Astrocyte (in vitro differentiated cells and primary cell): ENCODE results near the gene IMMP2L. TPM values are rescaled to one million over a fixed set of nuclear protein-coding genes. Genes with fewer than 3 reads are reported as not detected.

Experiments
- DNase-seq: peaks from one replicate; pipeline ENCODE4 v3.0.0-alpha.2; 2010; ENCODE audit warnings: low read depth
- FAIRE-seq: peaks from 2 replicates; lab custom pipeline; 2011; peaks lifted over from hg19 to GRCh38; lab: Jason Lieb, UNC
- H2AFZ ChIP-seq: 2 replicates; pipeline ENCODE4 v1.6.0; 2012; ENCODE audit warnings: low read depth, low read length, inconsistent platforms
- H3K27ac ChIP-seq: 2 replicates; pipeline ENCODE4 v1.5.1; 2011; ENCODE audit warnings: low read depth, low read length, inconsistent platforms
- H3K27me3 ChIP-seq: 2 replicates; pipeline ENCODE4 v1.6.0; 2011; ENCODE audit warnings: low read length, inconsistent platforms; ENCODE audit not compliant: insufficient read depth
- H3K36me3 ChIP-seq: 2 replicates; pipeline ENCODE4 v1.5.1; 2011; ENCODE audit warnings: low read length, inconsistent platforms; ENCODE audit not compliant: insufficient read depth
- H3K4me1 ChIP-seq: 2 replicates; pipeline ENCODE4 v1.5.1; 2011; ENCODE audit warnings: low read length, inconsistent platforms; ENCODE audit not compliant: insufficient read depth
- H3K4me2 ChIP-seq: 2 replicates; pipeline ENCODE4 v1.6.0; 2012; ENCODE audit warnings: low read length, inconsistent platforms
- H3K4me3 ChIP-seq: 2 replicates; pipeline ENCODE4 v1.5.1; 2011; ENCODE audit warnings: low read depth, mild to moderate bottlenecking, low read length, inconsistent platforms; ENCODE audit not compliant: insufficient read depth
- H3K79me2 ChIP-seq: 2 replicates; pipeline ENCODE4 v1.6.0; 2012; ENCODE audit warnings: mild to moderate bottlenecking, low read length, inconsistent platforms; ENCODE audit not compliant: insufficient read depth
- H3K9ac ChIP-seq: 2 replicates; pipeline ENCODE4 v1.6.0; 2012; ENCODE audit warnings: mild to moderate bottlenecking, low read length, inconsistent platforms
- H3K9me3 ChIP-seq: 2 replicates; pipeline ENCODE4 v1.5.1; 2012; ENCODE audit warnings: low read depth, mild to moderate bottlenecking, low read length, inconsistent platforms; ENCODE audit not compliant: insufficient read depth
- H4K20me1 ChIP-seq: 2 replicates; pipeline ENCODE4 v1.6.0; 2012; ENCODE audit warnings: low read length, inconsistent platforms; ENCODE audit not compliant: insufficient read depth
- H3K27ac Mint-ChIP-seq: one replicate; pipeline ENCODE4 v1.8.0; 2021; ENCODE audit warnings: mild to moderate bottlenecking, mixed read lengths; ENCODE audit not compliant: unreplicated experiment
- H3K27me3 Mint-ChIP-seq: one replicate; pipeline ENCODE4 v1.8.0; 2021; ENCODE audit warnings: low read depth, mixed read lengths; ENCODE audit not compliant: unreplicated experiment
- H3K36me3 Mint-ChIP-seq: one replicate; pipeline ENCODE4 v1.8.0; 2021; ENCODE audit warnings: low read depth, mixed read lengths; ENCODE audit not compliant: unreplicated experiment
- H3K4me1 Mint-ChIP-seq: one replicate; pipeline ENCODE4 v1.8.0; 2021; ENCODE audit warnings: low read depth, mixed read lengths; ENCODE audit not compliant: unreplicated experiment
- H3K4me3 Mint-ChIP-seq: one replicate; pipeline ENCODE4 v1.8.0; 2021; ENCODE audit warnings: mild to moderate bottlenecking, moderate library complexity, mixed read lengths; ENCODE audit not compliant: unreplicated experiment
- H3K9me3 Mint-ChIP-seq: one replicate; pipeline ENCODE4 v1.8.0; 2021; ENCODE audit warnings: mild to moderate bottlenecking, mixed read lengths; ENCODE audit not compliant: unreplicated experiment
- CTCF ChIP-seq: IDR thresholded peaks from 2 replicates; pipeline ENCODE4 v1.5.1; 2011; ENCODE audit warnings: low read depth, mild to moderate bottlenecking, inconsistent platforms, low read length, moderate library complexity; ENCODE audit not compliant: insufficient read depth
- EZH2 ChIP-seq: IDR thresholded peaks from 2 replicates; pipeline ENCODE4 v1.6.1; 2012; ENCODE audit warnings: mild to moderate bottlenecking, low read length, inconsistent platforms; ENCODE audit not compliant: insufficient read depth
- total RNA-seq: library from RNA; stranded (reverse); gene quantifications from 2 replicates; pipeline ENCODE4 v1.2.1, GENCODE V29; 2021

The IMMP2L gene
- total RNA-seq, 1 donor from 2014 or later: 13.8 TPM

- no peak for DNase-seq
- H2AFZ ChIP-seq: no peak overlapping the region
- H3K4me1 Mint-ChIP-seq: peaks cover 5% of the 10 kb centered on the region
- H3K79me2 ChIP-seq: no peaks in the 10 kb centered on the region
- no peaks in the 10 kb centered on the region for H3K4me1 ChIP-seq
- H3K27me3 Mint-ChIP-seq: no peaks in the 10 kb centered on the region
- no peak for TF ChIP-seq EZH2
- no peak for TF ChIP-seq CTCF
- H3K4me3 Mint-ChIP-seq: no peak overlapping the region
- no peaks in the 10 kb centered on the region for H3K27me3 ChIP-seq
- no peak overlapping the region for H3K27ac ChIP-seq
- no peak overlapping the region for H3K9ac ChIP-seq
- H3K36me3 ChIP-seq: no peaks in the 10 kb centered on the region
- no peak overlapping the region for H3K4me2 ChIP-seq
- H3K4me3 ChIP-seq: no peak overlapping the region
- peaks cover 16% of the 10 kb centered on the region for H3K9me3 Mint-ChIP-seq
- peaks cover 8% of the 10 kb centered on the region for H3K9me3 ChIP-seq
- H3K36me3 Mint-ChIP-seq: peaks cover 2% of the 10 kb centered on the region
- no peaks in the 10 kb centered on the region for H4K20me1 ChIP-seq
- no peak overlapping the region for H3K27ac Mint-ChIP-seq
- no peak for FAIRE-seq
Measured at GRCh38 chr7:111067251-111067650, 495.0 kb downstream of the IMMP2L start.

- peaks cover 8% of the 10 kb centered on the region for H3K9me3 ChIP-seq
- Mint-ChIP-seq H3K4me1 (no peaks in the 10 kb centered on the region), H3K36me3 (peaks cover 2% of the 10 kb centered on the region), H3K27ac (no peak overlapping the region), H3K9me3 (peaks cover 18% of the 10 kb centered on the region), H3K27me3 (no peaks in the 10 kb centered on the region), H3K4me3 (no peak overlapping the region)
- H3K4me2 ChIP-seq: no peak overlapping the region
- no peaks in the 10 kb centered on the region for H3K4me1 ChIP-seq
- DNase-seq (no peak), FAIRE-seq (no peak)
- H3K27me3 ChIP-seq: no peaks in the 10 kb centered on the region
- H2AFZ ChIP-seq: no peak overlapping the region
- H4K20me1 ChIP-seq: no peaks in the 10 kb centered on the region
- TF ChIP-seq EZH2 (no peak), CTCF (no peak)
- no peaks in the 10 kb centered on the region for H3K36me3 ChIP-seq
- no peak overlapping the region for H3K27ac ChIP-seq
- no peaks in the 10 kb centered on the region for H3K79me2 ChIP-seq
- no peak overlapping the region for H3K4me3 ChIP-seq
- H3K9ac ChIP-seq: no peak overlapping the region
Measured at GRCh38 chr7:111063166-111063565, 499.1 kb downstream of the IMMP2L start.

GRCh38 chr7:111059833-111060232, 502.5 kb downstream of the IMMP2L start:
- H3K27ac Mint-ChIP-seq: no peak overlapping the region

More at GRCh38 chr7:111059833-111060232, 502.5 kb downstream of the IMMP2L start:
- no peak for TF ChIP-seq CTCF
- TF ChIP-seq EZH2: no peak
- Mint-ChIP-seq H3K36me3 (peaks cover 2% of the 10 kb centered on the region), H3K4me1 (no peaks in the 10 kb centered on the region), H3K27me3 (no peaks in the 10 kb centered on the region), H3K4me3 (no peak overlapping the region), H3K9me3 (peaks cover 12% of the 10 kb centered on the region)
- Histone ChIP-seq H3K36me3 (no peaks in the 10 kb centered on the region), H3K79me2 (no peaks in the 10 kb centered on the region), H2AFZ (no peak overlapping the region), H3K27me3 (no peaks in the 10 kb centered on the region), H3K9me3 (peaks cover 8% of the 10 kb centered on the region), H3K4me3 (no peak overlapping the region), H3K27ac (no peak overlapping the region), H3K9ac (no peak overlapping the region), H4K20me1 (no peaks in the 10 kb centered on the region), H3K4me1 (no peaks in the 10 kb centered on the region), H3K4me2 (no peak overlapping the region)
- no peak for FAIRE-seq
- DNase-seq: no peak
